Smooth muscle cell (in vitro differentiated cells): ENCODE data around the gene SERTAD2. TPM values are rescaled to one million over a fixed set of nuclear protein-coding genes. Genes with fewer than 3 reads are reported as not detected.

ENCODE experiments used
- DNase-seq: peaks from one replicate; lab custom pipeline; 2025; ENCODE audit not compliant: unreplicated experiment; lab: John Stamatoyannopoulos, UW
- H2AFZ ChIP-seq: fragments of 200-600 bp; sonication (generic); 2 replicates; pipeline ENCODE4 v1.6.0; 2016; ENCODE audit warnings: antibody characterized with exemption, low read depth, mild to moderate bottlenecking
- H3F3A ChIP-seq: fragments of 200-600 bp; sonication (generic); 2 replicates; pipeline ENCODE4 v1.6.0; 2017; ENCODE audit warnings: antibody characterized with exemption, low read depth
- H3K27ac ChIP-seq: fragments of 200-600 bp; sonication (generic); 2 replicates; pipeline ENCODE4 v1.5.1; 2016; ENCODE audit warnings: low read depth, mild to moderate bottlenecking
- H3K27me3 ChIP-seq: fragments of 200-600 bp; sonication (generic); 2 replicates; pipeline ENCODE4 v1.6.1; 2016; ENCODE audit warnings: low read depth, mild to moderate bottlenecking
- H3K36me3 ChIP-seq: fragments of 200-600 bp; sonication (generic); 2 replicates; pipeline ENCODE4 v1.5.1; 2016; ENCODE audit warnings: low read depth
- H3K4me1 ChIP-seq: fragments of 200-600 bp; sonication (generic); 2 replicates; pipeline ENCODE4 v1.5.1; 2016; ENCODE audit warnings: low read depth
- H3K4me2 ChIP-seq: fragments of 200-600 bp; sonication (generic); 2 replicates; pipeline ENCODE4 v1.6.0; 2016; ENCODE audit warnings: mild to moderate bottlenecking
- H3K4me3 ChIP-seq: fragments of 200-600 bp; sonication (generic); 2 replicates; pipeline ENCODE4 v1.5.1; 2016; ENCODE audit warnings: mild to moderate bottlenecking
- H3K79me2 ChIP-seq: fragments of 200-600 bp; sonication (generic); 2 replicates; pipeline ENCODE4 v1.6.0; 2016; ENCODE audit warnings: low read depth, mild to moderate bottlenecking
- H3K9ac ChIP-seq: fragments of 200-600 bp; sonication (generic); 2 replicates; pipeline ENCODE4 v1.6.0; 2016; ENCODE audit warnings: low read depth
- H3K9me3 ChIP-seq: fragments of 200-600 bp; sonication (generic); replicated peaks from 2 replicates; pipeline ENCODE4 v1.5.1; 2016; ENCODE audit warnings: low read depth
- H4K20me1 ChIP-seq: fragments of 200-600 bp; sonication (generic); 2 replicates; pipeline ENCODE4 v1.6.0; 2016; ENCODE audit warnings: low read depth
- CTCF ChIP-seq: fragments of 200-600 bp; sonication (generic); IDR thresholded peaks from 2 replicates; pipeline ENCODE4 v1.5.1; 2017; ENCODE audit warnings: borderline replicate concordance, mild to moderate bottlenecking, antibody characterized with exemption; ENCODE audit not compliant: insufficient read depth, poor library complexity, severe bottlenecking
- WGBS: methylation state at CpG from one replicate; pipeline ENCODE4 v1.1.7; 2016; ENCODE audit warnings: low lambda C conversion rate; 5-methylcytosine and 5-hydroxymethylcytosine counted together
- polyA plus RNA-seq: library from polyadenylated mRNA; unstranded; fragments of >200 nt; fragmentation: Nextera tagmentation; extraction: Ambion mirVana; gene quantifications from 2 replicates; pipeline ENCODE4 v1.2.1, GENCODE V29; 2016
- total RNA-seq: library from RNA; depleted of rRNA; stranded (reverse); fragments of >200 nt; gene quantifications from 2 replicates; pipeline ENCODE4 v1.2.3, GENCODE V29; 2014

SERTAD2 gene
- total and polyA plus RNA-seq, 2 experiments from 2014 or later, result 14.2 to 23.2 TPM

GRCh38 chr2:64594226-64594989 is 59.3 kb downstream of the SERTAD2 start:
- H3K9me3 ChIP-seq, result no peaks in the 10 kb centered on the region
- 53% methylated on average over 7 of the region's 7 CpGs for WGBS
- no peaks in the 10 kb centered on the region for H3K27me3 ChIP-seq
- H3K36me3 ChIP-seq, result peaks cover 7% of the 10 kb centered on the region
- H3K9ac ChIP-seq, result peak overlapping the region; percentile 29
- H3K27ac ChIP-seq, result peak overlapping the region; percentile 79
- no peak for TF ChIP-seq CTCF
- DNase-seq, result no peak
- peaks cover 3% of the 10 kb centered on the region for H3K4me1 ChIP-seq
- H4K20me1 ChIP-seq, result no peaks in the 10 kb centered on the region
- peaks cover 12% of the 10 kb centered on the region for H3F3A ChIP-seq
- no peak overlapping the region for H2AFZ ChIP-seq
- no peak overlapping the region for H3K4me3 ChIP-seq
- no peaks in the 10 kb centered on the region for H3K79me2 ChIP-seq
- peak overlapping the region; percentile 34 for H3K4me2 ChIP-seq

- H3K4me3 ChIP-seq, result no peak overlapping the region
- no peak overlapping the region for H3K9ac ChIP-seq
- WGBS, result 93% methylated on average over 4 of the region's 4 CpGs
- H3F3A ChIP-seq, result peaks cover 12% of the 10 kb centered on the region
- no peak overlapping the region for H3K4me2 ChIP-seq
- H3K36me3 ChIP-seq, result peaks cover 7% of the 10 kb centered on the region
- no peak overlapping the region for H2AFZ ChIP-seq
- no peaks in the 10 kb centered on the region for H3K9me3 ChIP-seq
- peak overlapping the region; percentile 21 for H3K27ac ChIP-seq
- H4K20me1 ChIP-seq, result no peaks in the 10 kb centered on the region
- no peaks in the 10 kb centered on the region for H3K79me2 ChIP-seq
- H3K4me1 ChIP-seq, result peaks cover 3% of the 10 kb centered on the region
- H3K27me3 ChIP-seq, result no peaks in the 10 kb centered on the region
- no peak for DNase-seq
- TF ChIP-seq CTCF, result no peak
Measured at GRCh38 chr2:64593035-64593655, 60.6 kb downstream of the SERTAD2 start.

GRCh38 chr2:64591188-64591587 is 62.5 kb downstream of the SERTAD2 start:
- H3K4me1 ChIP-seq, result peaks cover 3% of the 10 kb centered on the region
- H3K36me3 ChIP-seq, result peaks cover 7% of the 10 kb centered on the region
- H3K9me3 ChIP-seq, result no peaks in the 10 kb centered on the region
- H3F3A ChIP-seq, result peaks cover 12% of the 10 kb centered on the region
- no peak overlapping the region for H2AFZ ChIP-seq
- WGBS, result 88% methylated on average over 4 of the region's 4 CpGs
- H3K9ac ChIP-seq, result no peak overlapping the region
- DNase-seq, result no peak
- H3K4me3 ChIP-seq, result no peak overlapping the region
- no peaks in the 10 kb centered on the region for H3K27me3 ChIP-seq
- no peaks in the 10 kb centered on the region for H4K20me1 ChIP-seq
- TF ChIP-seq CTCF, result no peak
- H3K4me2 ChIP-seq, result no peak overlapping the region
- no peak overlapping the region for H3K27ac ChIP-seq
- no peaks in the 10 kb centered on the region for H3K79me2 ChIP-seq

GRCh38 chr2:64587561-64587960 is 66.2 kb downstream of the SERTAD2 start:
- no peaks in the 10 kb centered on the region for H3K9me3 ChIP-seq
- peaks cover 2% of the 10 kb centered on the region for H3F3A ChIP-seq
- TF ChIP-seq CTCF, result no peak
- no peaks in the 10 kb centered on the region for H3K27me3 ChIP-seq
- H3K27ac ChIP-seq, result no peak overlapping the region
- no peaks in the 10 kb centered on the region for H4K20me1 ChIP-seq
- no peak overlapping the region for H2AFZ ChIP-seq
- H3K4me1 ChIP-seq, result no peaks in the 10 kb centered on the region
- H3K36me3 ChIP-seq, result peaks cover 5% of the 10 kb centered on the region
- H3K4me2 ChIP-seq, result no peak overlapping the region
- H3K4me3 ChIP-seq, result no peak overlapping the region
- H3K9ac ChIP-seq, result no peak overlapping the region
- DNase-seq, result no peak
- H3K79me2 ChIP-seq, result no peaks in the 10 kb centered on the region
